Measurements from ENCODE around the gene ELK4. TPM values are rescaled to one million over a fixed set of nuclear protein-coding genes. Genes with fewer than 3 reads are reported as not detected.

The ELK4 gene
- total and polyA plus RNA-seq, 2 of the 4 experiments (the other 2 are of a cell fraction), result 4.6 to 11.3 TPM

- H4K8ac ChIP-seq (ENCODE audit: low read depth in 2 of 2, low read length in 2 of 2), result no peak overlapping the region
- H3K27ac ChIP-seq (ENCODE audit: insufficient read depth, low read length), result no peak overlapping the region
- no peak for TF ChIP-seq MAFK (IDR thresholded peaks at IDR 0.05; ENCODE audit: low read depth, low read length)
- TF ChIP-seq, protein P1, sequence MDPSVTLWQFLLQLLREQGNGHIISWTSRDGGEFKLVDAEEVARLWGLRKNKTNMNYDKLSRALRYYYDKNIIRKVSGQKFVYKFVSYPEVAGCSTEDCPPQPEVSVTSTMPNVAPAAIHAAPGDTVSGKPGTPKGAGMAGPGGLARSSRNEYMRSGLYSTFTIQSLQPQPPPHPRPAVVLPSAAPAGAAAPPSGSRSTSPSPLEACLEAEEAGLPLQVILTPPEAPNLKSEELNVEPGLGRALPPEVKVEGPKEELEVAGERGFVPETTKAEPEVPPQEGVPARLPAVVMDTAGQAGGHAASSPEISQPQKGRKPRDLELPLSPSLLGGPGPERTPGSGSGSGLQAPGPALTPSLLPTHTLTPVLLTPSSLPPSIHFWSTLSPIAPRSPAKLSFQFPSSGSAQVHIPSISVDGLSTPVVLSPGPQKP (IDR thresholded peaks at IDR 0.05; ENCODE audit: borderline replicate concordance, low read depth, low read length), result no peak
- H3K4ac ChIP-seq (ENCODE audit: low read depth, low read length), result no peak overlapping the region
- no TSS peak for BruUV-seq (replicated peaks)
- peaks cover 84% of the 10 kb centered on the region for H3K27me3 ChIP-seq (ENCODE audit: control insufficient read depth, insufficient read depth, low read length)
- no peak overlapping the region for H4K91ac ChIP-seq (ENCODE audit: insufficient read depth, low read depth, low read length)
- 0 out of 2 replicates have a peak, but pooled peaks cover 2% of the 10 kb centered on the region for H3K9me3 ChIP-seq (ENCODE audit: control insufficient read depth, insufficient read depth, low read length)
- H4K20me1 ChIP-seq (ENCODE audit: insufficient read depth, low read length), result no peaks in the 10 kb centered on the region
- no peaks in the 10 kb centered on the region for H3K36me3 ChIP-seq (ENCODE audit: control insufficient read depth, insufficient read depth, low read length)
- no peak overlapping the region for H3K56ac ChIP-seq (ENCODE audit: extremely low read depth, insufficient read depth, low read length)
- no peak overlapping the region for H3K14ac ChIP-seq (replicated peaks; ENCODE audit: low read depth, low read length)
- H3K4me2 ChIP-seq (ENCODE audit: low read depth, low read length), result no peak overlapping the region
- POLR2A ChIA-PET (ENCODE audit: unreplicated experiment), result no interaction called here
- H3K4me3 ChIP-seq (ENCODE audit: insufficient read depth, low read depth, low read length), result no peak overlapping the region
- no peaks in the 10 kb centered on the region for H3K9me1 ChIP-seq (ENCODE audit: insufficient read depth, low read length)
- no peak overlapping the region for H2BK20ac ChIP-seq (ENCODE audit: low read depth, low read length)
- no peak overlapping the region for H4K5ac ChIP-seq (ENCODE audit: low read depth, low read length)
- dilution Hi-C loops (cut with HindIII; ENCODE audit: low sequenced_read_pairs, unreplicated experiment) (no loop called here), intact Hi-C loops (cut with micrococcal nuclease) (no loop called here), in situ Hi-C loops (cut with MboI; ENCODE audit: low sequenced_read_pairs) (no loop called here)
- H2AK5ac ChIP-seq (ENCODE audit: low read depth, low read length), result no peak overlapping the region
- no peak overlapping the region for H2AK9ac ChIP-seq (replicated peaks; ENCODE audit: low read depth, low read length, poor library complexity)
- 53% methylated on average over 6 of the region's 7 CpGs; no CpG with 5 or more reads in 1 of the 2 experiments for WGBS, 2 experiments (ENCODE audit: extremely low coverage in 2 of 2, insufficient read length in 1 of 2)
- H3K4me1 ChIP-seq (ENCODE audit: control insufficient read depth, insufficient read depth, low read length), result peaks cover 2% of the 10 kb centered on the region; the same call in 1 of the 2 replicates
- no peak overlapping the region for H3K23ac ChIP-seq (ENCODE audit: low read depth, low read length)
- CTCF ChIA-PET, result no interaction called here
- no peaks in the 10 kb centered on the region for H3K79me1 ChIP-seq (ENCODE audit: low read depth in 1 of 2, low read length in 2 of 2)
- H3K9ac ChIP-seq (ENCODE audit: low read depth, low read length), result no peak overlapping the region
- no peak overlapping the region for H3K18ac ChIP-seq (ENCODE audit: low read depth, low read length)
- ATAC-seq (ENCODE audit: low read depth), result no peak
- no peak for DNase-seq
- no peak overlapping the region for H2BK15ac ChIP-seq (ENCODE audit: low read depth, low read length)
- H2BK120ac ChIP-seq (ENCODE audit: low read depth, low read length), result no peak overlapping the region
- H2BK5ac ChIP-seq (ENCODE audit: low read depth, low read length, poor library complexity, severe bottlenecking), result no peak overlapping the region
- H2AFZ ChIP-seq (replicated peaks; ENCODE audit: low read length, poor library complexity), result no peak overlapping the region
These were observed 61.7 kb downstream of the ELK4 start for GRCh38 chr1:205570173-205570501.
